Mononuclear cell (primary cell): ENCODE results near the gene GPC1. TPM values are rescaled to one million over a fixed set of nuclear protein-coding genes. Genes with fewer than 3 reads are reported as not detected.
"Not testable (repeated sequence)": the region's sequence is repeated elsewhere in the genome, so short reads cannot be mapped to it uniquely, and the experiment has no call there.

Source experiments
- H3K27me3 ChIP-seq: 2 replicates; pipeline ENCODE4 v1.6.0; 2011; ENCODE audit warnings: low read length, control low read depth; ENCODE audit not compliant: insufficient read depth
- H3K4me1 ChIP-seq: 2 replicates; pipeline ENCODE4 v1.5.1; 2011; ENCODE audit warnings: mild to moderate bottlenecking, low read length, control low read depth; ENCODE audit not compliant: insufficient read depth
- H3K4me3 ChIP-seq: 2 replicates; pipeline ENCODE4 v1.5.1; 2011; ENCODE audit warnings: mild to moderate bottlenecking, low read length, moderate library complexity
- H3K9me3 ChIP-seq: 2 replicates; pipeline ENCODE4 v1.5.1; 2011; ENCODE audit warnings: low read depth, mild to moderate bottlenecking, control low read depth, low read length
- total RNA-seq: library from RNA; depleted of rRNA; stranded (reverse); fragments of >200 nt; gene quantifications from one replicate; pipeline ENCODE4 v1.2.3, GENCODE V29; 2012

The GPC1 gene
- 0.42 TPM for total RNA-seq

- Histone ChIP-seq H3K4me3 (peak within 1 kb of the TSS; percentile 30), H3K27me3 (peaks cover 21% of the 10 kb centered on the region), H3K4me1 (peaks cover 13% of the 10 kb centered on the region), H3K9me3 (no peaks in the 10 kb centered on the region)
Observed at GRCh38 chr2:240435457-240435947, at the start of gene GPC1. GPC1 (plus strand) TSS chr2:240435663; CDS start chr2:240435919, 256 bp downstream.

GRCh38 chr2:240386326-240386725 is 49.1 kb upstream of the GPC1 start:
- Histone ChIP-seq H3K4me1 (no peaks in the 10 kb centered on the region), H3K27me3 (no peaks in the 10 kb centered on the region), H3K4me3 (no peak overlapping the region), H3K9me3 (no peaks in the 10 kb centered on the region)

- not testable (repeated sequence) for H3K9me3 ChIP-seq
Observed at GRCh38 chr2:240386743-240387142, 48.7 kb upstream of the GPC1 start.

GRCh38 chr2:240387325-240387668 is 48.2 kb upstream of the GPC1 start:
- H3K4me3 ChIP-seq, result no peak overlapping the region
- no peaks in the 10 kb centered on the region for H3K9me3 ChIP-seq
- H3K4me1 ChIP-seq, result no peaks in the 10 kb centered on the region
- no peaks in the 10 kb centered on the region for H3K27me3 ChIP-seq

More at GRCh38 chr2:240386743-240387142, 48.7 kb upstream of the GPC1 start:
- H3K4me3 ChIP-seq, H3K4me1 ChIP-seq, H3K27me3 ChIP-seq: not testable (repeated sequence)

- Histone ChIP-seq H3K9me3 (no peaks in the 10 kb centered on the region), H3K4me3 (no peak overlapping the region), H3K27me3 (no peaks in the 10 kb centered on the region), H3K4me1 (peaks cover 3% of the 10 kb centered on the region)
Observed at GRCh38 chr2:240387669-240388358, 47.6 kb upstream of the GPC1 start.

GRCh38 chr2:240388471-240389301 is 46.8 kb upstream of the GPC1 start:
- no peaks in the 10 kb centered on the region for H3K27me3 ChIP-seq
- no peak overlapping the region for H3K4me3 ChIP-seq
- H3K4me1 ChIP-seq, result peaks cover 5% of the 10 kb centered on the region
- H3K9me3 ChIP-seq, result no peaks in the 10 kb centered on the region

- H3K9me3 ChIP-seq, result no peaks in the 10 kb centered on the region
- no peak overlapping the region for H3K4me3 ChIP-seq
- peaks cover 5% of the 10 kb centered on the region for H3K4me1 ChIP-seq
- H3K27me3 ChIP-seq, result no peaks in the 10 kb centered on the region
Observed at GRCh38 chr2:240389302-240389805, 46.1 kb upstream of the GPC1 start.

- H3K27me3 ChIP-seq, result no peaks in the 10 kb centered on the region
- no peak overlapping the region for H3K4me3 ChIP-seq
- H3K9me3 ChIP-seq, result no peaks in the 10 kb centered on the region
- H3K4me1 ChIP-seq, result peaks cover 5% of the 10 kb centered on the region
Observed at GRCh38 chr2:240390091-240391073, 45.1 kb upstream of the GPC1 start.

- no peak overlapping the region for H3K4me3 ChIP-seq
- H3K9me3 ChIP-seq, result no peaks in the 10 kb centered on the region
- H3K27me3 ChIP-seq, result no peaks in the 10 kb centered on the region
- peaks cover 5% of the 10 kb centered on the region for H3K4me1 ChIP-seq
Observed at GRCh38 chr2:240391111-240392051, 44.1 kb upstream of the GPC1 start.

GRCh38 chr2:240392084-240392947 is 43.1 kb upstream of the GPC1 start:
- H3K27me3 ChIP-seq, result no peaks in the 10 kb centered on the region
- no peaks in the 10 kb centered on the region for H3K9me3 ChIP-seq
- peaks cover 5% of the 10 kb centered on the region for H3K4me1 ChIP-seq
- no peak overlapping the region for H3K4me3 ChIP-seq

- no peak overlapping the region for H3K4me3 ChIP-seq
- no peaks in the 10 kb centered on the region for H3K9me3 ChIP-seq
- H3K4me1 ChIP-seq, result peaks cover 5% of the 10 kb centered on the region
- H3K27me3 ChIP-seq, result no peaks in the 10 kb centered on the region
Observed at GRCh38 chr2:240392948-240393830, 42.3 kb upstream of the GPC1 start.

- Histone ChIP-seq H3K4me1 (peaks cover 5% of the 10 kb centered on the region), H3K27me3 (no peaks in the 10 kb centered on the region), H3K9me3 (no peaks in the 10 kb centered on the region), H3K4me3 (no peak overlapping the region)
Observed at GRCh38 chr2:240393831-240394410, 41.5 kb upstream of the GPC1 start.
